ENCODE results near the gene MAST2.
"Not testable (repeated sequence)": the region's sequence is repeated elsewhere in the genome, so short reads cannot be mapped to it uniquely, and the experiment has no call there.

DNA sequence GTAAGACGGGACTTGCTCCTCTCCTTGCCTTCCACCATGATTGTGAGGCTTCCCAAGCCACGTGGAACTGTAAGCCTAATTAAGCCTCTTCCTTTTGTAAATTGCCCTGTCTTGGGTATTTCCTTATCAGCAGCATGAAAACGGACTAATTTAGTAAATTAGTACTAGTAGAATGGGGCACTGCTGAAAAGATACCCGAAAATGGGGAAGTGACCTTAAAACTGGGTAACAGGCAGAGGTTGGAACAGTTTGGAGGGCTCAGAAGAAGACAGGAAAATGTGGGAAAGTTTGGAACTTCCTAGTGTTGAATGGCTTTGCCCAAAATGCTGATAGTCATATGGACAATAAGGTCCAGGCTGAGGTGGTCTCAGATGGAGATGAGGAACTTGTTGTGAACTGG, 253.8 kb downstream of the MAST2 start:
- TF ChIP-seq, protein P1, sequence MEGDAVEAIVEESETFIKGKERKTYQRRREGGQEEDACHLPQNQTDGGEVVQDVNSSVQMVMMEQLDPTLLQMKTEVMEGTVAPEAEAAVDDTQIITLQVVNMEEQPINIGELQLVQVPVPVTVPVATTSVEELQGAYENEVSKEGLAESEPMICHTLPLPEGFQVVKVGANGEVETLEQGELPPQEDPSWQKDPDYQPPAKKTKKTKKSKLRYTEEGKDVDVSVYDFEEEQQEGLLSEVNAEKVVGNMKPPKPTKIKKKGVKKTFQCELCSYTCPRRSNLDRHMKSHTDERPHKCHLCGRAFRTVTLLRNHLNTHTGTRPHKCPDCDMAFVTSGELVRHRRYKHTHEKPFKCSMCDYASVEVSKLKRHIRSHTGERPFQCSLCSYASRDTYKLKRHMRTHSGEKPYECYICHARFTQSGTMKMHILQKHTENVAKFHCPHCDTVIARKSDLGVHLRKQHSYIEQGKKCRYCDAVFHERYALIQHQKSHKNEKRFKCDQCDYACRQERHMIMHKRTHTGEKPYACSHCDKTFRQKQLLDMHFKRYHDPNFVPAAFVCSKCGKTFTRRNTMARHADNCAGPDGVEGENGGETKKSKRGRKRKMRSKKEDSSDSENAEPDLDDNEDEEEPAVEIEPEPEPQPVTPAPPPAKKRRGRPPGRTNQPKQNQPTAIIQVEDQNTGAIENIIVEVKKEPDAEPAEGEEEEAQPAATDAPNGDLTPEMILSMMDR (IDR thresholded peaks at IDR 0.05; ENCODE audit: low read length): not testable (repeated sequence)
- not testable (repeated sequence) for TF ChIP-seq EZH2 (optimal IDR thresholded peaks at IDR 0.05; ENCODE audit: low read depth, low read length)
